PC-9 (cell line): ENCODE results near the gene STRN3. TPM values are rescaled to one million over a fixed set of nuclear protein-coding genes. Genes with fewer than 3 reads are reported as not detected.
"Not testable (repeated sequence)": the region's sequence is repeated elsewhere in the genome, so short reads cannot be mapped to it uniquely, and the experiment has no call there.

ENCODE experiments used
- BruUV-seq: library from RNA; stranded (reverse); fragments of 400-500 nt; replicated peaks from 2 replicates; lab custom pipeline; 2021; lab: Mats Ljungman, UMichigan
- CTCF ChIA-PET: fragments of 300-600 bp; sonication (Branson Sonifier 250); formaldehyde crosslinking; loops from one replicate; lab custom pipeline; 2022; ENCODE audit warnings: antibody characterized with exemption; lab: Charles Lee
- POLR2A ChIA-PET: fragments of 300-600 bp; sonication (Branson Sonifier 250); formaldehyde crosslinking; loops from one replicate; lab custom pipeline; 2022; ENCODE audit warnings: antibody characterized with exemption; ENCODE audit not compliant: unreplicated experiment; lab: Charles Lee
- DNase-seq, 2 experiments: peaks; one replicate each; pipeline versions ENCODE4 v3.0.0 to v3.0.0-alpha.2; 2015 to 2022; ENCODE audit warnings: mixed read lengths in 1 of 2
- H2AFZ ChIP-seq: fragments of 200-600 bp; sonication (generic); 2 replicates; pipeline ENCODE4 v1.8.1; 2017; ENCODE audit warnings: antibody characterized with exemption
- H3F3A ChIP-seq: fragments of 200-600 bp; sonication (generic); 2 replicates; pipeline ENCODE4 v1.8.1; 2017; ENCODE audit warnings: antibody characterized with exemption, mild to moderate bottlenecking, low read depth; ENCODE audit not compliant: insufficient read depth
- H3K27ac ChIP-seq: fragments of 200-600 bp; sonication (generic); 2 replicates; pipeline ENCODE4 v1.6.1; 2016; ENCODE audit warnings: mixed run types
- H3K27me3 ChIP-seq: fragments of 200-600 bp; sonication (generic); 2 replicates; pipeline ENCODE4 v1.6.1; 2016; ENCODE audit warnings: low read depth, mixed run types; ENCODE audit not compliant: insufficient read depth
- H3K36me3 ChIP-seq: fragments of 200-600 bp; sonication (generic); 2 replicates; pipeline ENCODE4 v1.6.1; 2016; ENCODE audit warnings: low read depth, mixed run types
- H3K4me1 ChIP-seq: fragments of 200-600 bp; sonication (generic); replicated peaks from 2 replicates; pipeline ENCODE4 v1.6.1; 2016; ENCODE audit warnings: mixed run types; ENCODE audit not compliant: insufficient read depth
- H3K4me2 ChIP-seq: fragments of 200-600 bp; sonication (generic); 2 replicates; pipeline ENCODE4 v1.6.1; 2017; ENCODE audit warnings: mixed run types
- H3K4me3 ChIP-seq: fragments of 200-600 bp; sonication (generic); 2 replicates; pipeline ENCODE4 v1.6.1; 2016; ENCODE audit warnings: mixed run types
- H3K79me2 ChIP-seq: fragments of 200-600 bp; sonication (generic); 2 replicates; pipeline ENCODE4 v1.6.1; 2017; ENCODE audit warnings: low read depth, mixed run types
- H3K9me2 ChIP-seq: fragments of 200-600 bp; sonication (generic); 2 replicates; pipeline ENCODE4 v1.8.1; 2017; ENCODE audit warnings: mild to moderate bottlenecking; ENCODE audit not compliant: insufficient read depth
- H3K9me3 ChIP-seq: fragments of 200-600 bp; sonication (generic); 2 replicates; pipeline ENCODE4 v1.8.1; 2016; ENCODE audit warnings: low read depth; ENCODE audit not compliant: insufficient read depth
- H4K20me1 ChIP-seq: fragments of 200-600 bp; sonication (generic); 2 replicates; pipeline ENCODE4 v1.8.1; 2017; ENCODE audit not compliant: insufficient read depth
- EZH2 ChIP-seq: fragments of 200-600 bp; sonication (generic); IDR thresholded peaks from 2 replicates; pipeline ENCODE4 v1.8.0; 2017; ENCODE audit warnings: antibody characterized with exemption, low read depth
- intact Hi-C: fragments of 100-400 bp; cut with micrococcal nuclease; formaldehyde crosslinking; loops from one replicate; pipeline ENCODE4 v1.10.0; 2022; ENCODE audit not compliant: unreplicated experiment
- total RNA-seq: library from RNA; stranded (reverse); gene quantifications from 2 replicates; pipeline ENCODE4 v1.2.3, GENCODE V29; 2021
- TF ChIP-seq, protein P1 (sequence below): fragments of 200-600 bp; sonication (generic); conservative IDR thresholded peaks from 2 replicates; pipeline ENCODE4 v1.6.1; 2017; ENCODE audit warnings: mixed run types, antibody characterized with exemption, mild to moderate bottlenecking, moderate library complexity

Gene STRN3
- total RNA-seq, 1 experiment from 2014 or later, result 18.1 TPM

DNA sequence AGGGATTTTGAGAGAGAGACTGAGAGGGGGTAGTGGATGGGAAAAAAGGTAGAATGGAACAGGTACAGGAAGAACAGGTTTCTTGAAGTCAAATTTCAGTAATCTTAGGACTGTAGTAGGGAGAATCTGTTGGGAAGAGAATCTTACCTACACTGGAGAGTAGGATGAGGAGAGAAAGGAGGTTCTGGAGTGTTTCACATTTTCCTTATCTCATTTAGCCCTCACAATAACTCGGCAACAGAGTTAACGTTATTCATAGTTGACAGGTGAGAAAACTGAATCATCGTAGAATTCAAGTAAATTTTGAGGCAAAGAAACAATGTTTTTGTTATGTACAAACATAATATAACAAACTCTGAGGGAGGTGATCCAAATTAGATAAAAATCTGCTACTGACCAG is 17.2 kb upstream of the STRN3 start:
- no peaks in the 10 kb centered on the region for H3K27me3 ChIP-seq
- no peak overlapping the region for H3K4me3 ChIP-seq
- H2AFZ ChIP-seq, result no peak overlapping the region
- no peaks in the 10 kb centered on the region for H4K20me1 ChIP-seq
- POLR2A ChIA-PET, result no interaction called here
- no peaks in the 10 kb centered on the region for H3K36me3 ChIP-seq
- DNase-seq, result no peak
- H3K79me2 ChIP-seq, result no peaks in the 10 kb centered on the region
- CTCF ChIA-PET, result no interaction called here
- TF ChIP-seq, protein P1, sequence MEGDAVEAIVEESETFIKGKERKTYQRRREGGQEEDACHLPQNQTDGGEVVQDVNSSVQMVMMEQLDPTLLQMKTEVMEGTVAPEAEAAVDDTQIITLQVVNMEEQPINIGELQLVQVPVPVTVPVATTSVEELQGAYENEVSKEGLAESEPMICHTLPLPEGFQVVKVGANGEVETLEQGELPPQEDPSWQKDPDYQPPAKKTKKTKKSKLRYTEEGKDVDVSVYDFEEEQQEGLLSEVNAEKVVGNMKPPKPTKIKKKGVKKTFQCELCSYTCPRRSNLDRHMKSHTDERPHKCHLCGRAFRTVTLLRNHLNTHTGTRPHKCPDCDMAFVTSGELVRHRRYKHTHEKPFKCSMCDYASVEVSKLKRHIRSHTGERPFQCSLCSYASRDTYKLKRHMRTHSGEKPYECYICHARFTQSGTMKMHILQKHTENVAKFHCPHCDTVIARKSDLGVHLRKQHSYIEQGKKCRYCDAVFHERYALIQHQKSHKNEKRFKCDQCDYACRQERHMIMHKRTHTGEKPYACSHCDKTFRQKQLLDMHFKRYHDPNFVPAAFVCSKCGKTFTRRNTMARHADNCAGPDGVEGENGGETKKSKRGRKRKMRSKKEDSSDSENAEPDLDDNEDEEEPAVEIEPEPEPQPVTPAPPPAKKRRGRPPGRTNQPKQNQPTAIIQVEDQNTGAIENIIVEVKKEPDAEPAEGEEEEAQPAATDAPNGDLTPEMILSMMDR, result no peak
- TF ChIP-seq EZH2, result no peak
- H3K27ac ChIP-seq, result no peak overlapping the region
- intact Hi-C loops, result no loop called here
- H3K9me2 ChIP-seq, result no peaks in the 10 kb centered on the region
- no peaks in the 10 kb centered on the region for H3F3A ChIP-seq
- no TSS peak for BruUV-seq
- no peaks in the 10 kb centered on the region for H3K4me1 ChIP-seq
- no peaks in the 10 kb centered on the region for H3K9me3 ChIP-seq
- H3K4me2 ChIP-seq, result no peak overlapping the region

DNA sequence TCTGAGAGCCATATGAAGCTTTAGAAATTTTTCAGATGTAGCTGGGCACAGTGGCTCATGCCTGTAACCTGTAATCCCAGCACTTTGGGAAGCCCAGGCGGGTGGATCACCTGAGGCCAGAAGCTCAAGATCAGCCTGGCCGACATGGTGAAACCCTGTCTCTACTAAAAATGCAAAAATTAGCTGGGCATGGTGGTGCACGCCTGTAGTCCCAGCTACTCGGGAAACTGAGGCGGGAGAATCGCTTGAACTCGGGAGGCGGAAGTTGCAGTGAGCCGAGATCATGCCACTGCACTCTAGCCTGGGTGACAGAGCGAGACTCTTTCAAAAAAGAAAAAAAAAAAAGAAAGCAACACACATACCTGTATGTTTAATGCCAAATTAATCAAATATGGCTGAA is 16.7 kb upstream of the STRN3 start:
- H3K79me2 ChIP-seq, H3K9me2 ChIP-seq, DNase-seq, H2AFZ ChIP-seq, H3F3A ChIP-seq, H3K4me3 ChIP-seq, intact Hi-C loops, H3K4me1 ChIP-seq, CTCF ChIA-PET, H3K9me3 ChIP-seq, BruUV-seq, H4K20me1 ChIP-seq, H3K36me3 ChIP-seq, H3K27me3 ChIP-seq, POLR2A ChIA-PET, H3K27ac ChIP-seq, H3K4me2 ChIP-seq: not testable (repeated sequence)

DNA sequence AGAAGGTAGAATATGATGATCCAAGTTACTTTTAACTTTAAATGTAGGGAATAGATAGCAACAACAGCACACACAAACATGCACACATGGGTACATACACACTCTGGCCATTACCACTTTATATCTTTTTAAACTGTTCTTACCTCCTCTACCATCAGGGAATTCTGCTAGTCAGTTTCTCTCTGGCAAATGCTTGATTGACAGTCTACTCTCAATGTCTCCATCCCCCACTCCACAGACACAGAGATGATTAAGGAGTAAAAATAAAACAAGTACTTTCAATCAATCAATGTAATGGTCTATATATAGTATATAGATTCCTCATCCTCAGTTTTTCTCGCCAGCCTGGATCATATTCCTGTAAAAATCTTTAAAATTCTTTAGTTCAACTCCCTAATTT is 16.1 kb upstream of the STRN3 start:
- TF ChIP-seq, protein P1, result no peak
- no peak for TF ChIP-seq EZH2
- H3K79me2 ChIP-seq, result no peaks in the 10 kb centered on the region
- no peaks in the 10 kb centered on the region for H3F3A ChIP-seq
- ChIA-PET CTCF (no interaction called here), POLR2A (no interaction called here)
- H3K4me2 ChIP-seq, result no peak overlapping the region
- no peaks in the 10 kb centered on the region for H4K20me1 ChIP-seq
- intact Hi-C loops, result no loop called here
- no peak overlapping the region for H3K4me3 ChIP-seq
- no peaks in the 10 kb centered on the region for H3K27me3 ChIP-seq
- no peaks in the 10 kb centered on the region for H3K36me3 ChIP-seq
- no peak for DNase-seq
- H3K9me3 ChIP-seq, result no peaks in the 10 kb centered on the region
- no peaks in the 10 kb centered on the region for H3K9me2 ChIP-seq
- H3K27ac ChIP-seq, result no peak overlapping the region
- no peaks in the 10 kb centered on the region for H3K4me1 ChIP-seq
- H2AFZ ChIP-seq, result no peak overlapping the region
- no TSS peak for BruUV-seq

DNA sequence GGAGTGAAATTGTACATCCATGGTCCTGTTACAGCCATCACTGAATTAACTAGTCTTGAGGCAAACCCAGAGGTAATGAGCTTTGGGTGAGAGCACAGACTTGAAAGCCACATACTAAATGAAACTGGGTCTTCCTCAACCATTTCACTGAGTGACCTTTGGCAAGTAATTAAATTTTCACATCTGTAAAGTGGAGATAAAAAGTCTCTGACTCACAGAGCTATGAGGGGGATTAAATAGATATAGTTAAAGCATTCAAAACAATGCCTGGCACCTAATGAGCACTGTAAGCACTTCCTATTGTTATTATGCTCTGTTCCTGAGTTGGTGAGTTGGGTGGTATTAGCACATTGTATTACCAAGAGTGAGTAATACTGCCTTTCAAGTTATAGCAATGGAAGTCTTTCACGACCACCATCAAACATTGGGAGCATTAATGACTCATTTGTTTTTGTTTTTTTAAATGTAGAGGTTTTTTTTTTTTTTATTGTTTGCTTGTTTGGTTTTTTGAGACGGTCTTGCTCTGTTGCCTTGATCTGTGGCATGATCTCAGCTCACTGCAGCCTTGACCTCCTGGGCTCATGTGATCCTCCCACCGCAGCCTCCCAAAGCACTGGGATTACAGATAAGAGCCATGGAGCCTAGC is 12.5 kb upstream of the STRN3 start:
- no peak for DNase-seq
- Histone ChIP-seq H3K4me2 (no peak overlapping the region), H3K27me3 (no peaks in the 10 kb centered on the region), H3K4me1 (peaks cover 7% of the 10 kb centered on the region), H4K20me1 (no peaks in the 10 kb centered on the region), H3K4me3 (no peak overlapping the region), H3F3A (peaks cover 1% of the 10 kb centered on the region; the same call in 1 of the 2 replicates), H3K9me3 (no peaks in the 10 kb centered on the region), H2AFZ (no peak overlapping the region), H3K36me3 (no peaks in the 10 kb centered on the region), H3K9me2 (no peaks in the 10 kb centered on the region), H3K79me2 (no peaks in the 10 kb centered on the region), H3K27ac (no peak overlapping the region)
- ChIA-PET POLR2A (no interaction called here), CTCF (interaction anchor here (0.7 kb wide), 1 partner anchor 1599 kb away, joined by 3 read pairs; no protein-coding TSS in a partner anchor)
- no TSS peak for BruUV-seq
- intact Hi-C loops, result no loop called here
- TF ChIP-seq EZH2, result no peak
- TF ChIP-seq, protein P1, result no peak
